Islet precursor cell (in vitro differentiated cells): ENCODE measurements around the gene OTUB1.
"Not testable (repeated sequence)": the region's sequence is repeated elsewhere in the genome, so short reads cannot be mapped to it uniquely, and the experiment has no call there.

Source experiments
- DNase-seq: peaks from one replicate; pipeline ENCODE4 v3.0.0-alpha.2; 2018

OTUB1 gene

GRCh38 chr11:64026575-64027205 lies 40.5 kb downstream of the OTUB1 start:
- DNase-seq: no peak

GRCh38 chr11:64027651-64028397 lies 41.6 kb downstream of the OTUB1 start:
- no peak for DNase-seq

- DNase-seq: peak; percentile 89
These were observed 42.3 kb downstream of the OTUB1 start for GRCh38 chr11:64028398-64029115.

- no peak for DNase-seq
These were observed 43.5 kb downstream of the OTUB1 start for GRCh38 chr11:64029773-64030172.

DNA sequence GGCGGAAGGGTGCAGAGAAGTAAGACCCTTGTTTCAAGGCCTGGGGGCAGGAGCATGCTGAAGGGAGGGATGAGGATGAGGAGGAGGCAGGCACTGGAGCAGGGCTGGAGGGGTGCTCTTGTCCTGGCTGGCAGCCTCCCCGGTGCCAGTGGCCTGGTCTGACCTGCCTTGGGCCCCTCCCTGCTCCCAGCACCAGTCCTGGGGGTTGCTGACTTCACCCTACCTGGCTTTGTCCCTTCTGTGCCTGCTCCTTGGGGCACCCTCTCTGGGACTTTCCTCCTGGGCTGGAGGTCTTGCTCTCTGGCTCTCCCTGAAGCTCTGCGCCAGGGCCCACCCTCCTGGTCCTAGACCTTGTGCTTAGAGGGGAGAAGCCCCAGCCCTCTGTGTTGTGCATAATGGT lies 44.8 kb downstream of the OTUB1 start:
- no peak for DNase-seq

DNA sequence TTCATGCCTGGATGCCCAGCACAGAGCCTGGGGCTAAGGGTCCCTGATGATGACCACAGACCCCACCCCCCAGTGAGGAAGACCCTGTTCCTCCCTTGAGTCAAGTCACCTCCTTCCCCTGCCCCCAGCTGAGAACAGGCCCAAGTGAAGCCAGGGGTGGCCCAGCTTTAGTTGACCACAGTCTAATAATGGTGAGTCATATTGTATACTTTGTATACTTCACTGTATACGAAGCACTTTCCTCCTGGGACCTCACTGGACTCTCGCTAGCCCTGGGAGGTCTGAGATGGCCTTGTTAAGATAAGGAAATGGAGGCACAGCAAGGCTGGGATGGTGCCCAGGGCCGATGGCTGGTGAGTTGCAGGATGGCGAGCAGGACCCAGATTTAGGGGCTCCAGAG lies 45.8 kb downstream of the OTUB1 start:
- no peak for DNase-seq

DNA sequence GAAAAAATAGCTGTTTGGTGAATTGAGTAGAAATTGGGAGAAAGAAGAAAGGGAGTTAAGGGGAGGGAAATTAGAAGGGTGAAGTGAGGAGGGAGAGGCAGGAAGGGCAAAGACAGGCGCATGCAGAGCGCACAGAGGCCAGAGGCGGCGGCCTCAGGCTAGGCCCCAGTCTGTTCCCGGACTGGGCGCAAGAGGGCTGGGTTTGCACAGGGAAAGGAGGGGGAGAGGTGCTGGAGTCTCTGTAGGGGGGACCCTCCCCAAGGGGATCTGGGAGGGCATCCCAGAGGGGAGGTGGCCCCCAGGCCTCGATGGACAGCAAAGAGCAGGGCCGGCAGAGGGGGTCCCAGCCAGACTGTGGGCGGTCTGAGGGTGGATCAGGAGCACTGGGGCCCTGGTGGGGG lies 48.2 kb downstream of the OTUB1 start:
- no peak for DNase-seq

DNA sequence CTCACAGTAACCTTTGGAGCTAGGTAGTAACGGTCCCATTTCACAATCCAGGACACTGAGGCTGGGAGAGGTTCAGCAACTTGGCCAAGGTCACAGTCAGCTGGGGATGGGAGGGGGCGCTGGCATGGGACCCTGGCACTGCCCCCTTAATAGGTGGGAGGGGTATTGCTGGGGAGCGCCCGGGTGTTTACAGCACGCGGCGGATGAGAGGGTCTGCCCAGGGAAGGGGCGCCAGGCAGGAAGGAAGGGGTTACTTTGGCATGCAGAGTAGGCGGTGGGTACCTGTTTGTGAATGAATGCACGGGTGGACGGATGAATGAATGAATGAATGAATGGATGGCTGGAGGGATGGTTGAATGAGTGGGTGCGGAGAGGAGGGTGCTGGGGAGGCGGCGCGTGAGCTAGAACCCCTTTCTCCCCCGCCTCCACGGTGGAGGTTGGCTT lies 48.9 kb downstream of the OTUB1 start:
- no peak for DNase-seq

DNA sequence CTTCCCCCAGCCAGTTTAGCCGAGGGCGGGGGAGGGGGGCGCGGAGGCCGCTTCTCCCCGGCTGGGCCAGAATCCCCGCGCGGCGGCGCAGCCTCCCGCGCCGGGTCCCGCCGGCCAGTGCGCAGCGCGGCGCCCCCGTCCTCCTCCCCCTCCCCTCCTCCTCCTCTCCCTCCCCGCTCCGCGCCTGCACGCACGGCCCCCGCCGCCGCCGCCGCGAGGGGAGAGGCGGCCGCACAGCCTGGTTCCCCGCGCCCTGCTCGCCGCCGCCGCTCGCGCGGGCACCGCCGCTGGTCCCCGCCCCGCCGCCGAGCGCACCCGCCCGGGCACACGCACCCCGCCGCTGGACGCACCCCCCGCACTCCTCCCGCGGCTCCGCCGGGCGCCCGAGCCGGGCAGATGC lies 49.3 kb downstream of the OTUB1 start, which contains the start of gene FLRT1:
Gene FLRT1, plus strand, starts transcription at position 356 of the 400 bp plus-strand sequence. CDS start 80,337 bp downstream, outside the sequence.
- DNase-seq: no peak

DNA sequence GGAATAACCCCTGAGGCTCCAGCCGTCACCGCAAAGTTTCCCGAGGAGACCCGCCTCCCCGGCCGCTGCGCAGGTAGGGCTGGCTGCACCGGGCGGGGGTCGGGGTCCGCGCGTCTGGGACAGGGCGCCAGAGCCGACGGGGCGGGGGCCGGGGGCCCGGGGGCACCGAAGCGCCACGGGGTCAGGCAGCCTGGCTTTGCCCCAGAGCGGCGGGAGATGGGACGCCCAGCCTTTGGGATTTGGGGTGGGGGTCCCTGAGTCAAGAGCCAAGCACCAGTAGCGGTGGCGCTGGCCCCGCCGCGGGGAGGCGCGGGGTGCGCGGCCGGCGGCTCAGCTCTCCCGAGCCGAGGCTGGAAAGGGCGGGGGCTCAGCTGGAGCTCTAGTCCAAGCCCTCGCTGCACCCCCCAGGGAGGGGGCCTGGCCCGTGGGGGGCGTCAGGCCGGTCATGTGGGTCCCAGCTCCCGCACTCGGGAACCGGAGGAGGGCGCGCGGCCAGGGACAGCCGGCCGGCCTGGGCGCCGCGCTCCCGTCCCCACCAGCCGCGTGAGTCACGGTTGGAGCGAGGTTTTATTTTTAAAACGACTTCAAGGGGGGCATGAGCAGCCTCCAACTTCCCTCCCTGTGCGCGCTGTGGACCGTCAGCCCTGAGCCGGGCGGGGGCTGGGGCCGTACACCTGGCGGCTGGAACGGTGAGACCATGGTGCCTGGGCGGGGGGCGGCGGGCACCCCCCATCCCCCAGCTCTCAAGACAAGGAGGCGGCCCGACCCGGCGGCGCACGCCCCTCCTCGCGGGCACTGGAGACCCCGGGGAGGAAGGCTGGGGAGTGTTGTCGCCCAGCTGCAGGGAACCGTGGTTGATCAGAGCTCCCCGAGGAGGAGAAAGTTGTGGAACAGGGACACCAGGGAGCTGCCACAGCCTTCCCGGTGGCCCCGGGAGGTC lies 50.1 kb downstream of the OTUB1 start:
- no peak for DNase-seq

DNA sequence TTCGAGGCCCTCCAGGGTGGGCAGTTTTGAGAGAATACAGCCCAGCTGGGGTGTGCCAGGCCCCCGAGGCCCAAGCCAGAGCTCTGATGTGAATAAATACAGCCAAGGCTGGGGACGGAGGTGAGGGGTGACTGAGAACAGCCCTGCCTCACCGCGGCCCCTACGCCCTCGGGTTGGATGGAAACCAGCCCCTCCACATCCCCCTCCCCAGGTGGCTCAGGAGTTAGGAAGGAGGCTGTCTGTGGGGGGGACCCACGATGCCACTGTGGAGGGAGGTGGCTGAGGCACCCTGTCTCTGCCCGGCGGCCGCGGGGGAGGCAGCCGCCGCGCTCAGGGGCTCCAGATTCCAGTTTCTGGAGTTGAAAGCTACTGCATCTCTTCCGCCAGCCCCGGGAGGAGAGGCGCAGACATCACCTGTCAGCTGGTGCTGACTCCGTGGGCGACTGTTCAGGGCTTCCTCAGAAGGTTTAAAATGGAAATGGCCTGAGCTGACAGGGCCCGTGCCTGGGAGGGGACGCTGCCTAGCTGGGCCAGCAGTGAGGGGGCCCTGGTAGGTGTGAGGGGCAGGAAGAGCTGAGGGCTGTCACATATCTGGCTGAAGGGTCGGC lies 50.9 kb downstream of the OTUB1 start:
- no peak for DNase-seq

DNA sequence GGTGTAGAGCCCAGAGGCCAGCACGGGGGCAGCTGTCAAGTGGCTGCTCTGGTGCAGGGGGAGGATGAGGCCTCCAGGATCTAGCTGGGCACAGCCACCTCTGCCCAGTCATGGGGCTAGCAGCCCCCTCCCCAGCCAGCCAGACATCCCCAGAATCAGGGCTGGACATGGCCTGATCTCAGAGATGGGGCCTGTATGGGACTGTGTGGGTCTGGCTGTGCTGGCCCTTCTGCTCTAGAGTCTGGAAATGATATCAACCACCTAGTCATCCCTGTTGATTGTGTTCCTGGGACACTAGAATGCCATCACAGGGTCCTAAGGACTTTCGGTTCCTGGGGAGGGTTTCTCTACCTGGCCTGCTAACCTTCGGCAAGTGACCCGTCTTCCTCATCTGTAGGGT lies 52.3 kb downstream of the OTUB1 start:
- DNase-seq: no peak

GRCh38 chr11:64039012-64039665 lies 52.9 kb downstream of the OTUB1 start:
- DNase-seq: no peak

- DNase-seq: no peak
These were observed 54.6 kb downstream of the OTUB1 start for GRCh38 chr11:64040684-64041322.

DNA sequence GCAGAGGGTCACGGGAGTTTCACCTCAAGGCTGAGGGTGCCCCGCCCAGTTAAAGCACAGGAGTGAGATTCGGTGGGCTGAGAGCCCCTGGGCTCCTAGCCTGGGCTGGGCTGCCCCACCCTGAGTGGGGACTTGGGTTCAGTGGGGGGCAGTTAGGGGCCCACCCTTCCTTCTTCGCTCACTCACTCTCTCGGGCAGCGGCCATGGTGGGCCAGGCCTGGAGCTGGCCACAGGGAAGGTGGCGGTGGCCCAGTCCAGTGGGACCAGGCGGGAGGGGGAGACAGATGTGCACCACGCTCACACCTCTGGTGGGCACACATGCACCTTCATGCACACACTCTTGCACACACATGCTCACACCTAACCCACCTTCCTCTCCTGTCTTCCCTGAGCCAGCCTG lies 55.6 kb downstream of the OTUB1 start:
- no peak for DNase-seq

DNA sequence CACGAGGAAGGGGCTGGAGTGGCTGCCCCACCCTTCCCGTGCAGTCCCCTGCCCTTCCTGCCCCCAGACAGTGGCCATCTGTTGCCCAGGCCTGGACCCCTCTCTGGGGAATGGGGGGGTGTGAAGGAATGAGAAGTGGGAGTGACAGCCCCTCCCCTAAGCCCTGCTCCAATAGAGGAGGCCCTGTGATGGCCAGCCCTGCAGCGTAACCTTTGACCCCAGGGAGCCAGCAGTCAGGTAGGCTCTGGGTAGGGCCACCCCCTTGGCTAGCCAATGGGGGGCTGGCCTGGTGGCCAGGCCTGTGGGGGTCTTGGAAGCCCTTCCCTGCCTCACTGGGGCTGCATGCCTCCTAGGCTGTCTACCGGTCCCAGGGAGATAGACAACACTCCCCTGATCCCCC lies 56.1 kb downstream of the OTUB1 start:
- no peak for DNase-seq

DNA sequence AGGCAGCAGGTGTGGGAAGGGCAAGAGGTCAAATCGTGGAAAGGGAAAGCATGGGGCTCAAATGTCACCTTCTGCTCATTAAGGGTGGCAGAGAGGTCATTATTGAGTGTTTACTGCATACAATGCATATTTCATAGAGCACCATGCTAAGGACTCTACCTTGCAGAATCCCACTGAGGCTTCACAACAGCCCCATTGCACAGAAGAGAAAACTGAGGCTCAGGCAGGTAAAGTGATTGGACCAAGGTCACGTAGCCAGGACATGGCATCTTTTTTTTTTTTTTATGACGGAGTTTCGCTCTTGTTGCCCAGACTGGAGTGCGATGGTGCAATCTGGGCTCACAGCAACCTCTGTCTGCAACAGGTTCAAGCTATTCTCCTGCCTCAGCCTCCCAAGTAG lies 57.3 kb downstream of the OTUB1 start:
- no peak for DNase-seq

DNA sequence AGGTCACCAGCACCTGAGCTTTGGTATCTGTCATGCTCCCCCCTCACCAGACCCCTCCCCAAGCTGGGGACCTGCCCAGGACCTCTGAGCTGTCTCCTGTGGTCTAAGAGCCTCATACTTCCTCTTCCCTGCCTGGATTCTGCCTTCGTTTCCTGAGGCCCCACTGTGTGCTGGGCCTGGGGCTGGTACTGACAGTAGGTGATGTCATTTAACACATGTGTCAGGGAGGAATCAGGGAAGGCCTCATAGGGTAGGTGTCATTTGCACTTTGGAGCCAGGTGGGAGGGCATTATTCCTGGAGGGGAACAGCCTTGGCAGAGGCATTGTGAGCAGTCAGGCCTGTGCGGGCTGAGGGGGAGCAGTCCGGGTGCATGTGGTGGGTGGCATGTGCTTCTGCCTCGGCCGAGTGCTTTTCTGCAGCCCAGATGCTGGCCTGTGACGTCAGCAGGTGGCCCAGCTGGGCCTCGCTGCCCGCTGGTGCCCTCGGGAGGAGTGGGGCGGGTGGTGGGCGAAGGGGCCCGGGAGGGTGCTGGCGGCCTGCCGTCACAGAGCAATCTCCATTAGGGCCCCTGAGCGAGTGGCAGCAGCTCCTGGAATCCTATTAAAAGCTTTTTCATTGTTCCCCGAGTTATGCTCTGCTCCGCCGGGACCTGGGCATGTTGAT lies 58.6 kb downstream of the OTUB1 start:
- no peak for DNase-seq

GRCh38 chr11:64045700-64046099 lies 59.5 kb downstream of the OTUB1 start:
- DNase-seq: no peak

DNA sequence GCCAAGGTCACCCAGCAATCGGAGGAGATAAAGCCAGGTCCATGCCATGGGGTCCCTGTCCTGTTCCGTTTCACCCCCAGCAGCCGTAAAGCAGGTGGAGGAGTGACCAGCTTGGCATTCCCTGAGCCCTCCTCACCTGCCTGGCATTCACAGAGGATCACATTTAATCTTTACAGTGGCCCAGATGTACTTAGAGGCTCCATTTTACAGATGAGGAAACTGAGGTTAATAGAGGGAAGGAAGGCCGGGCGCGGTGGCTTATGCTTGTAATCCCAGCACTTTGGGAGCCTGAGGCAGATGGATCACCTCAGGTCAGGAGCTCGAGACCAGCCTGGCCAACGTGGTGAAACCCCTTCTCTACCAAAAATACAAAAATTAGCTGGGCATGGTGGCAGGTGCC lies 61.1 kb downstream of the OTUB1 start:
- not testable (repeated sequence) for DNase-seq
